GM12801 (cell line): Measurements from ENCODE around the gene C1orf159.

Experiments
- CTCF ChIP-seq: IDR thresholded peaks from one replicate; pipeline ENCODE4 v1.5.1; 2011; ENCODE audit warnings: control low read depth; ENCODE audit not compliant: insufficient read length; ENCODE audit errors: extremely low read depth

The C1orf159 gene

DNA sequence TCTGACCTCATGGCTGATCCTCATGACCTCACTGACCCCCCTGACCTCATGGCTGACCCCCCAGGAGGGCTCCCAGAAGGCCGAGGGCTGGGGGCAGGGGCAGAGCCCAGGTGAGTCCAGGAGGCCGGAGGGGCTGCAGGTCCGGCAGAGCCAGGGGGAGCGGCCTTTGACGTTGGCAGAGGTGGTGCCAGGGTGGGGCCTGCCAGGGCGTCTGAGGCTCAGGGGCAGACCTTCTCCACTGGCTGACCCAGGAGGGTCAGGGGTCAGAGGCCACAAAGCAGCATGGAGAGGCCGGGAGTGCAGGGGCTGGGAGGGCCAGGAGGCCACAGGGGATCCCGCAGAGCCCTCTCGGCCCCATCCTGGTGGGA, 29.6 kb upstream of the C1orf159 start:
- no peak for TF ChIP-seq CTCF

DNA sequence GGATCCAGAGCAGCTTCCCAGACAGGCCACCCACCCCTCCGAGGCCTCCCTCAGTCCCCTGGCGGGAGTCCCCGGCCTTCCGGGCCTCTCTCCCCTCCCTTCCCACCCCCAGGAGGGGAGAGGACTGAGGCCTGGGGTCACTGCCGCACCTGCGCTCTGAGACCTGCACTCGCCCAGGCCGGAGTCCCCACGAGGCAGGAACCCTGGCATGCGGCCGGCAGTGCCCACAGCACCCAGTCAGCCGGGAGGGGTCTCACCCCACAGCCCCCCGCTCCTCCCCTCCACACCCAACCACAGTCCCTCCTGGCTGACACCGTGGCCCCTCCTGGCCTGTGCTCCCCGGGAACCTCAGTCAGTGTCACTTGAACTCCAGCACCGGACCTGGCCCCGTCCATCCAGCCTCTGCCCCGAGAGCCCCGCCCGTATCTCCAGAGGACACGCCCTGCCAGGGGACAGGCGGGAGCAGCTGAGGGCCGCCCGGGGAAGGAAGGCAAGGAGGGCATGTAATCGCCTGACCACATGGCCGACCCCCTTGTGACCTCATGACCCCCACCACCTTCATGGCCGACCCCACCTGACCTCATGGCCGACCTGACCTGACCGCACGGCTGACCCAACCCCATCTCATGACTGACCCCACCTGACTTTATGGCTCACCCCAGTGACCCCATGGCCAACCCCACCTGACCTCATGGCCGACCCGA, 29.1 kb upstream of the C1orf159 start:
- no peak for TF ChIP-seq CTCF

- TF ChIP-seq CTCF = no peak
These were observed 28.4 kb upstream of the C1orf159 start for GRCh38 chr1:1144122-1144842.

- no peak for TF ChIP-seq CTCF
These were observed 27.7 kb upstream of the C1orf159 start for GRCh38 chr1:1143636-1144035.

DNA sequence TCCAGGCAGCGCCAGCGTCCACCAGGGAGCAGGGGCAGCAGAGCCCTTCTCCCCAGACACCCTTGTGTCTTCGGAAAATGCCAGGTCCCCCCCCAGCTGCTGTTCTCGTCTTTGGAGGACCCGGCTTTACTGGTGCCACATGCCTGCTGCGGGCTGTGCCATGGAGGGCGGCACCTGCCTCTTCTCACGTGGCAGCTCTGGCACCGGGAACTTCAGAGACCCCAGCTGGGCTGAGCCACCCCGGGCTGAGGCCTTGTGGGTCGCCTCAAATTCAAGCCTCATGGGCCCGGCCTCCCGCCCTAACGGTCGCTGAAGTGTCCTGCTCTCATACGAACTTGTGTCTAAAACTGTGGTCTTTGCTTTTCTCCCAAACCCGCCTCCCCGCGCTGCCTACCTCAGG, 27.0 kb upstream of the C1orf159 start:
- TF ChIP-seq CTCF = no peak

GRCh38 chr1:1141911-1142250, 26.0 kb upstream of the C1orf159 start:
- TF ChIP-seq CTCF = no peak

DNA sequence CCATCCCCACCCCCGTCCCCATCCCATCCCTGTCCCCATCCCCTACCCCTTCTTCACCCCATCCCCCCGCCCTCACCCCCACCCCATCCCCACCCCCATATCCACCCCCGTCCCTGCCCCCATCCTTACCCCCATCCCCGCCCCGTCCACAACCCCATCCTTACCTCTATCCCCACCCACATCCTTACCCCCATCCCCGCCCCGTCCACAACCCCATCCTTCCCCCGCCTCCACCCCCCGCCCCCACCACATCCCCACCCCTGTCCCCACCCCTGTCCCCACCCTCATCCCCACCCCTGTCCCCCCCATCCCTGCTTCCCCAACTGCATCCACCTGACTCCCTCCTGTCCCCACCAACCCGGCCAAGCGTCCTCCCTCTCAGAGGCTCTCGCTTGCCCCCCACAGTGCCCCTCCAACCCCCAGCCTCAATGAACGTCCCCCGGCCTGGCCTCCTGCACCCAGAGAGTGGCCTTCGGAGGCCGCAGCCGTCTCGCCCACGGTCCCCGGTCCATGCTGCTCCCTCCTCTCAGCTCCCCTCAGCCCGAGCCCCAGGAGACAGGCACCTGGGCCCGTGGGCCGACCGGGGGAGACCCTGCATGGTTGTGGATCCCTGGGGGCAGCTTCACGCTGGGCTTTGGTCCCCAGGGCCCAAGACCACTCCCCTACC, 25.5 kb upstream of the C1orf159 start:
- TF ChIP-seq CTCF = no peak
